ENCODE measurements around the gene KCTD2.

- TF ChIP-seq POLR2AphosphoS5 (IDR thresholded peaks at IDR 0.05) (no peak), POLR2A (IDR thresholded peaks at IDR 0.05) (no peak), CTCF (IDR thresholded peaks at IDR 0.05) (no peak), EP300 (IDR thresholded peaks at IDR 0.05) (no peak)
Observed at GRCh38 chr17:74999523-74999922, 47.5 kb upstream of the KCTD2 start.

Data from suprapubic skin (tissue), 4 donors.